Activated T-helper 17 cell treated with anti-CD3 and anti-CD28 coated beads, Interleukin-2, amount 50 U/mL, for 72 hours (primary cell): ENCODE data around the gene SLC25A34. TPM values are rescaled to one million over a fixed set of nuclear protein-coding genes. Genes with fewer than 3 reads are reported as not detected.

Source experiments
- ATAC-seq: fragments of 150-1000 bp; cut with Tn5 transposase; replicated peaks from 2 replicates; pipeline ENCODE4 v1.10.0; 2021; ENCODE audit warnings: mild to moderate bottlenecking, moderate library complexity
- H3K27ac Mint-ChIP-seq: one replicate; pipeline ENCODE4 v1.8.0; 2022; ENCODE audit warnings: mixed read lengths
- H3K27me3 Mint-ChIP-seq: one replicate; pipeline ENCODE4 v1.8.0; 2022; ENCODE audit warnings: mixed read lengths
- H3K36me3 Mint-ChIP-seq: one replicate; pipeline ENCODE4 v1.8.0; 2022; ENCODE audit warnings: low read depth, mild to moderate bottlenecking, mixed read lengths
- H3K4me1 Mint-ChIP-seq: one replicate; pipeline ENCODE4 v1.8.0; 2022; ENCODE audit warnings: mixed read lengths
- H3K4me3 Mint-ChIP-seq: one replicate; pipeline ENCODE4 v1.8.0; 2022; ENCODE audit warnings: mild to moderate bottlenecking, mixed read lengths
- H3K9me3 Mint-ChIP-seq: one replicate; pipeline ENCODE4 v1.8.0; 2022; ENCODE audit warnings: mixed read lengths
- total RNA-seq, 2 donors: library from RNA; stranded (reverse); gene quantifications; one replicate each; pipeline ENCODE4 v1.2.3, GENCODE V29; 2022

The SLC25A34 gene
- total RNA-seq, 2 donors from 2014 or later = 0.90 to 1.6 TPM

DNA sequence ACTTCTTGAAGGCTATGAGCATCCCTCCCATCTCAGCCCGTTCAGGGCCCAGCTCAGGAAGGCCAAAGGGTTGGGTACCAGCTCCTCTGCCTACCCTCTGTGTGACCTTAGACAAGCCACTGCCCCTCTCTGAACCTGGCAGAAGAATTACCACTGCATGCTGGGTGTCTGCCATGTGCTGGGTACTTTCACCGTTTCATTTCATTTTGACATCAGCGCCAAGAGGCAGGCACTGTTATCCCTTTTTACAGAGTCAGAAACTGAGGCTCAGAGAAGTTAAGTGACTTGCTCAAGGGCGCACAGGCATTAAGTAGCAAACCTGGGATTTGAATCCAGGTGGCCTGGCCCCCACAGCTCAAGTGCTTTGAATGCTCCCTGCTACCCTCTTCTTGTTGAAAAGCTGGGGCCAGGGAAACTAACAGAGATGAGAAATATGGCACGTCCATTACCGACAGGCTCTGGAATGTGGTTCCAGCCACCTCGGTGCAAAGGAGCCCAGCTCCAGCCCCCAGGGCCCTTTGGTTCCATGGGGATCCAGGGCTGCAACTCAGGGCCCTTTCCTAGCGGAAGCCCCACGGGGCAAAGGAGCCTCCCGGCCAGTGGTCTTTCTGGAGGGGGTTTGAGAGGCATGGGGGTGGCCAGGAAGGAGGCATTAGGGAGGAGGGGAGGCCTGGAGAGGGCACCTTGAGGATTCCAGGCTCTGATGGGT, 12.8 kb downstream of the SLC25A34 start:
- H3K9me3 Mint-ChIP-seq = no peaks in the 10 kb centered on the region
- no peak overlapping the region for H3K27ac Mint-ChIP-seq
- ATAC-seq = no peak
- H3K4me1 Mint-ChIP-seq = no peaks in the 10 kb centered on the region
- peaks cover 4% of the 10 kb centered on the region for H3K27me3 Mint-ChIP-seq
- H3K4me3 Mint-ChIP-seq = no peak overlapping the region
- H3K36me3 Mint-ChIP-seq = no peaks in the 10 kb centered on the region

DNA sequence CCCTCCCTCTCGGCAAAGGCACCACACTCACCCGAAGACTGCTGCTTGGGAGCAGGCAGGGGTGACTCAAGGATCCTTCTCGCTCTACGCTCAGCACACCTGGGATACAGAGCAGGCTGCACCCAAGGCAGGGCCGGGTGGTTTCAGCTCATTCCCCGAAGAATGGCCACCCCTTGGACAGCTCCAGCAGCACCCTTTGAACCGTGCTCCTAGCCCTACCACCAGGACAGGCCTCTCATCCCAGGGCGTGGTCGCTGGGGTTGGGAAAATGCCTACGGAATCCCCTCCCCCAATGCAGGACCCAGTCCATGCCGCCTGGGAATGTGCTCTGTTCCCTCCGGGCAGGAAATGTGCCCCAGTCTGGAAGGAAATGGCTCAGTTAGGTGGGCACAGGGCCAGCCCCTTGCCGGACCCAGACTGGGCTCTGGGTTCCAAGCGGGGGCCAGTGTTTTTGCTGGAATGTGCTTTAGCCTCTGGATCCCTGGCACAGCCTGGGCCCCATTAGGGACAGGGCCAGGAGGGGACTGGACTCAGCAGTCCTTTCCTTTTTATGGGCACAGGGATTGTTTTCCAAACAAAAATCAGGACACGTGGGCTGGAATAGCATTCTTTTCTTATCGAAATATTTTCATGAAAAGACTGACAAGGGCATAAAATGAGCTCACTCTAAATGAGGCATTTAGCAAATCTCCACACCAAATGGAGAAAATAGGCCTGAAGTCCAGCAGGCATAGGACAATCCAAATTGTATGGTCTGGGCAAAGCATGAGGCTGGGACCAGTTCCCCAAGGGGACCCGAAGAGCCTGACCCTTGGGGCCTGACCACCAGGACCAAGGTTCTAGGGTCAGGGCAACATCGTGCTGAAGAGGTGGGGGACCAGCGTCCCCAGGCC, 13.6 kb downstream of the SLC25A34 start:
- no peak overlapping the region for H3K4me3 Mint-ChIP-seq
- ATAC-seq = no peak
- H3K4me1 Mint-ChIP-seq = no peaks in the 10 kb centered on the region
- H3K36me3 Mint-ChIP-seq = no peaks in the 10 kb centered on the region
- H3K27me3 Mint-ChIP-seq = peaks cover 4% of the 10 kb centered on the region
- H3K9me3 Mint-ChIP-seq = no peaks in the 10 kb centered on the region
- H3K27ac Mint-ChIP-seq = no peak overlapping the region

DNA sequence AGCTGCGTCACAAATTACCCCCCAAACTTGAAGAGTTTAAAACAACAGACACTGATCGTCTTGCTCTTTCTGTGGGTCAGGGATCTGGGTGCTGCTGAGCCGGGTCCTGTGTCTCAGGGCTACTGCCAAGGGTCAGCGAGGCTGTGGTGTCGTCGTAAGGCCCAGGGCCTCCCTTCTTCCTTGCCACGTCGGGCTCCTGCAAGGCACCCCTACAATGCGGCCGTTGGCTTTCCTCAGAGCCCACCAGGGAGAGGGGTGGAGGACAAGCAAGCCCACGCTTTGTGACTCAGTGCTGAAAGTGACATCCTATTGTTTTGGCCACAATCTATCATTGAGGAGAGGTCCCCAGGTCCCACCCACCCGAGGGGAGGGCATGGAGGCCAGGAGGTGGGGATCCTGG, 14.9 kb downstream of the SLC25A34 start:
- no peaks in the 10 kb centered on the region for H3K9me3 Mint-ChIP-seq
- peaks cover 10% of the 10 kb centered on the region for H3K27me3 Mint-ChIP-seq
- no peak for ATAC-seq
- H3K36me3 Mint-ChIP-seq = no peaks in the 10 kb centered on the region
- H3K4me1 Mint-ChIP-seq = peaks cover under 1% of the 10 kb centered on the region
- no peak overlapping the region for H3K4me3 Mint-ChIP-seq
- H3K27ac Mint-ChIP-seq = no peak overlapping the region

DNA sequence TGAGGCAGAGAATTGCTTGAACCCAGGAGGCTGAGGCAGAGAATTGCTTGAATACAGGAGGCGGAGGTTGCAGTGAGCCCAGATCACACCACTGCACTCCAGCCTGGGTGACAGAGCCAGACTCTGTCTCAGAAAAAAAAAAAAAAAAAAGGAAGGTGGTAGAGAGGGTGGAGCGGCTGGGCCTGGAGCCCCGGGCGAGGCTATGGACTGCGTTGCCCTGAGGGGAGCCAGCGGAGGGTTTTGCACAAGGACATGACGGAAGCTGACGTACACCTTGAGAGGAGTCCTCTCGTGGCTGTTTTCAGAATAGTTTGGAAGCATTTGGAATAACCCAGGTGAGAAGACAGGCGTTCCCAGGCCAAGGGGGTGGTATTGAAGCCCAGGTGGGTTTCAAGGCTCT, 15.7 kb downstream of the SLC25A34 start:
- Mint-ChIP-seq H3K4me3 (no peak overlapping the region), H3K27ac (no peak overlapping the region), H3K27me3 (peaks cover 16% of the 10 kb centered on the region), H3K4me1 (peaks cover 5% of the 10 kb centered on the region), H3K36me3 (no peaks in the 10 kb centered on the region), H3K9me3 (no peaks in the 10 kb centered on the region)
- no peak for ATAC-seq

DNA sequence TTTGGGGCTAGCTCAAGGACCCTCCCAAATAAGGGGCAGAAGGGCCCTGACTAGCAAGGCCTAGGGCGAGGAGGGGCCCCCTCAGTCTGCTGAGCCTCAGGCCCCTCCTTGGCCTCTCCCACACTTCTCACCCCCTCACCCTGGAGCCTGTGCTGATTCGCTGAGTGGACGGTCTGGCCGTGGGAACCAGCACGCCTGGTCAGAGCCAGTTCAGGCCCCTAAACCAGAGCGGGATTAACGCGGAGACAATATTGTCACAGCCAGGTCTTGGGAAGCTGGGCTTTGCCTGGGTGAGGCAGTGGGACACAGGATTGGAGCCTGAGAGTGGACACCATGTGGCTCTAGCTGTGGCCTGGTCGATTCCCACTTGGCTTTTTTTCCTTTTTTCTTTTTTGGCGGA, 17.7 kb downstream of the SLC25A34 start:
- Mint-ChIP-seq H3K4me3 (no peak overlapping the region), H3K4me1 (peaks cover 5% of the 10 kb centered on the region), H3K36me3 (no peaks in the 10 kb centered on the region), H3K27me3 (peaks cover 22% of the 10 kb centered on the region), H3K27ac (no peak overlapping the region), H3K9me3 (no peaks in the 10 kb centered on the region)
- no peak for ATAC-seq

DNA sequence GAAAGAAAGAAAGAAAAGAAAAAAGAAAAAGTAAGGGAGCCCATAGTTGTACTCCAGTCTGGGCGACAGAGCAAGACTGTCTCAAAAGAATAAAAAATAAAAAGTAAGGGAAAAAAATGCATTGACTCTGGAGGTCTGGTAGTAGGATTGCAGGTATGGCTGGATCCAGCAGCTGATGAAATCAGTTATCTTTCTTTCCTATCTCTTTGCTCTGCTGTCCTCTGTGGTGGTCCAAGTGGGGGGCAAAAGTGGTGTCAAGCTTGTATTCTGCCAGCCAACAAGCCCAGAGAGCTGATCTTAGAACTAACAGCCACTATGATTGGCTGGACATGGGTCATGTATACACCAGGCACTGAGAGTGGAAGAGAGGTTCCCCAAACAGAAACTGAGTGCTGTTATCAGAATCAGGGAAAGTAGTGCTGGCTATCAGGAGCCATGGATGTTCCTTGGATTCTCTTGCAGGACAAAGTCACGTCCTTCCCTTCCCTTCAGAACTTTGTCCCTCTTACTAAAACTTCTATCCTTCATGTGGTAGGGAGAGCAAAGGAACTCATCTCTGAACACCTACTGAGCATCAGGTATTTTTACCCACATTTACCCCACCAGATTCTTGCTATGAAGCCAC, 19.1 kb downstream of the SLC25A34 start:
- Mint-ChIP-seq H3K36me3 (no peaks in the 10 kb centered on the region), H3K27me3 (peaks cover 26% of the 10 kb centered on the region), H3K4me1 (peaks cover 5% of the 10 kb centered on the region), H3K9me3 (no peaks in the 10 kb centered on the region), H3K27ac (no peak overlapping the region), H3K4me3 (no peak overlapping the region)
- ATAC-seq = no peak

DNA sequence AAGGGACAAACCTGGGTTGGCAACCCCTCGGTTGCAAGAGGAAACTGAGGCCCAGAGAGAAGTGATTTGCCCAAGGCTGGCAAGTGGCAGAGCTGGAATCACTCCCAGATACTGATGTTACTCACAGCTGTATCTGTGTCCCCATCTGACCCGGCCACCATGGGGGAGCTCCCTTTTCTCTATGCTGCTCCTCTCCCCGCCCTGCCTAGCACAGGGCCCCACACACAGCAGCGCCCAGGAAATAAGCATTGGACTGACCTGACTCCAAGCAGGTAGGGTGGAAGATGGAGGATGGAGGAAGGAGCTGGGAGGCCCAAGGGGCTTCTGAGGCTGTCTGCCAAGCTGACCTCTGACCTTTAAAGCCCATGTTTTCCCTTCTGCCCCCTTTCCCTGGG, 19.6 kb downstream of the SLC25A34 start:
- Mint-ChIP-seq H3K27me3 (peaks cover 29% of the 10 kb centered on the region), H3K36me3 (no peaks in the 10 kb centered on the region), H3K9me3 (no peaks in the 10 kb centered on the region), H3K4me3 (no peak overlapping the region), H3K4me1 (peaks cover 5% of the 10 kb centered on the region), H3K27ac (no peak overlapping the region)
- peak; percentile 32 for ATAC-seq

DNA sequence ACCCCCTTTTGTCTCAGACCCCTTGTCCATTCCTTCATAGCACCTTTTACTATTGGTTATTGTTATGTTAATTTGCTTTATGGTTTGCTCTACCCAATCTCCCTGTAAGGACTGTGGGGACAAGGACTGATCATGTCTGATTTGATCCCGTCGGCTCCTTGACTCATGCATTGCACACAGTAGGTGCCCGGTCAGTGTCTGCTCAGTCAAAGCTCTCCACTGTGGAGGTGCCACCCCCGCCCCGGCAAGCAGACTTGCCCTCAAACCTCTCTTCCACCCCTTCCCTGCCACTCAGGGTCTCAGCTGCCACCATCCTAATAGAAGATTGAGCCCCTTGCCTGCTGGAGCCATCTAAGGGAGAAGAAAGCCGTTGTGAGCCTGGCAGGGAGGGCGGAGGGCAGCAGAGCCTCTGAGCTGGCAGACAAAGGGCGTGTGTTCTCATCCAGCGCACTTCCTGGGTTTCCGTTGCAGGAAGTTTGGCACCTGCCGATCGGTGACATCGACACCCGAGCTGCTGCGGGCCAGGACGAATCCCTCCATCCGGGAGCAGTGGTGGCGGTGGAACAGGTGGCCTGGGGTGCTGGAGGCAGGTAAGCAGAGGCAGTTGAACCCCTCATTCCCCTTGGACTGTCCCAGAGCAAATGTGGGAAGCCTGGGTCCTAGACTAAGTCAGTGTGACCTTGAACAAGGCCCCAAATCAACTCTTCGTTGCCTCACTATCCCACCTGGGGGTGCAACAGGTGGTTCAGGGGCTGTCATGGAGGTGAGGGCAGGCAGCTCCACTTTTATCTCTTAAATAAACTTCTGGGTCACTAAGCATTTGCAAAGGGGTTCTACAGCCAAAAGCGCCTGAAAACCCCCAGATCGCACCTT, 20.3 kb downstream of the SLC25A34 start:
- Mint-ChIP-seq H3K9me3 (no peaks in the 10 kb centered on the region), H3K36me3 (no peaks in the 10 kb centered on the region), H3K27ac (no peak overlapping the region), H3K4me1 (peaks cover 5% of the 10 kb centered on the region), H3K27me3 (peaks cover 32% of the 10 kb centered on the region), H3K4me3 (peak overlapping the region; percentile 47)
- ATAC-seq = peak; percentile 49

DNA sequence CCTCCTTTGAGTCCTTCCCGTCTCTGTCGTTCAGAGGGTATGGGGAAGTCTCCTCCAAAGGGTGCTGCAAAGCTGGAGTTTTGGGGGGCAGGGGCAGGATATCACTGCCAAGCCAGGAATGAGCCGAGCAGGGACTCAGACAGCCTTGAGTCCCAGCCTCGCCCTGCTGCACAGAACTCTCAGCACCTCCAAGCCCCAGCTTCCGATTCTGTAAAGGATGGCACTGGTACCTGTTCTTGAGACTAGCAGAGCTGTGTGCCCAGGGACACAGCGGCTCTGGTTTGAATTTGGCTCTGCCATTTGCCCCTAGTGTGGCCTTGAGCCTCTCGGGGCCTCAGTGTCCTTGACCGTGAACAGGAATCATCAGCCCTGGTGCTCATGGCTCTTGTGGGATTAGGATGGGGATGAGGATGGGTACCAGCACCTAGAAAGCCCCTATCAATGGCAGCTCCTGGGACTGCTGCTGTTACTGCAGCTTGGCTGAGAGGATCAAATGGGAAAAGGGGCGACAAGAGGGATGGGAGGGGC, 21.0 kb downstream of the SLC25A34 start:
- H3K27ac Mint-ChIP-seq = no peak overlapping the region
- peaks cover 36% of the 10 kb centered on the region for H3K27me3 Mint-ChIP-seq
- H3K4me3 Mint-ChIP-seq = no peak overlapping the region
- peaks cover 5% of the 10 kb centered on the region for H3K4me1 Mint-ChIP-seq
- H3K36me3 Mint-ChIP-seq = no peaks in the 10 kb centered on the region
- H3K9me3 Mint-ChIP-seq = no peaks in the 10 kb centered on the region
- ATAC-seq = no peak

DNA sequence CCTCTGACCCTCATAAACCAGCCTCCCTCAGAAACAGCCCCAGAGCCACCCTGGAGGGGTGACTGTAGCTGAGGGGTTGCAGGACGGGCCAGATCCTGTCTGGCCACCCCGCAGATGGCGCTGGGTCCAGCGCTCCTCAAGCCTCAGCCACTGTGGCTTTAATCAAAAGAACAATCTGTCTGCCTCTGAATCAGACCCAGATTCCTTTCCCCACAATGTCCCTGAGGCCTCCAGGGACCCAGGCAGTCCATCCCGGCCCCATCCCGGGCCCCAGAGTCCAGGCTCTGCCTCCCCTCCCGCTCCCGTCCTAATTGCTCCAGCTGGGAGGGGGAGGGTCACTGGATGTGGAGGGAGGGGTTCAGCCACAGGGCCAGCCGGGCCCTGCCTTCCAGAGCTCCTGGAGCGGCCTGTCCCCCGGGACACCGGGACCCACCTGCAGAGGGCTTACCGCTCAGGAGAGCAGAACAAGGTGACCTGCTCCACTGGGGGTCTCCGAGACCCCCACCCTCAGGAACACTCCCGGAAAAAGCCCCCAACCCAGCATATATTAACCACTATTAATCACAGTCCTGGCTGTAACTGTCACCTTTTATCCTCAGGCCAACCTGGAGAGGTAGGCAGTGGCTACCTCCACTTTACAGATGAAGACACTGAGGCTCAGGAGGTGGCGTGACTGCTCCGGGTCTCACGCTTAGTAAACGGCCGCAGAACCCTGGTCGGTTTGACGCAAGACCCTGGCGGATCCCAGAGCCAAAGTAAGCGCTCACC, 21.7 kb downstream of the SLC25A34 start:
- ATAC-seq = no peak
- Mint-ChIP-seq H3K4me3 (peak overlapping the region; percentile 60), H3K36me3 (no peaks in the 10 kb centered on the region), H3K9me3 (no peaks in the 10 kb centered on the region), H3K27me3 (peaks cover 39% of the 10 kb centered on the region), H3K27ac (no peak overlapping the region), H3K4me1 (peaks cover 5% of the 10 kb centered on the region)

DNA sequence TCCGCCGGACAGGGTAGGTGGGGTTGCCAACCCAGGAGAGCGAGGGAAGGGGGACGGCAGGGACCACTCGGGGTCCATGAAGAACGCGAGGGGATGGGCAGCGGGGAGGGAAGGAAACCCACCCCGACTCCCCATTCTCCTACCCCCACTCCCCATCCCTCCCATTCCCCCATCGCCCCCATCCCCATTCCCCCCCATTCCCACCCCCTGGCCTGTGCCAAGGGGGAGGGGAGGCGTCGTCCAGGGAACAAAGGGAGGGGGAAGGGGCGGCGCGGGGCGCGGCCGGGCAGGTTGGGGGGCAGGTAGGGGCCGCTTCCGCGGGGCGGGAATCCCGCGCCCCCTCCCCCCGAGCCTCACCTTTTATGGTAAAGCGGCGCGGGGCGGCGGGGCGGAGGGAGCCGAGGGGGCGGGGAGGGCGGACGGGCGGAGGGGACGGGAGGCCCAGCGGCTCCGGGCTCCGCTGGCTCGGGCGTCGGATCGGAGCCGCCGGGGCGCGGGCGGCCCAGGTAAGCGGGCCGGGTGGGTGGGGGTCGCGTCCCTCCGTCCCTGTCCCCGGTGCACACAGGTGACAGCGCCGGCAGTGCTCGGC, 22.4 kb downstream of the SLC25A34 start, which contains the start of gene FBLIM1:
TSS of gene FBLIM1 (plus strand) at position 453 of the 589 bp plus-strand sequence. CDS start 6,189 bp downstream, outside the sequence.
- ATAC-seq = no peak
- Mint-ChIP-seq H3K27me3 (peaks cover 38% of the 10 kb centered on the region), H3K9me3 (no peaks in the 10 kb centered on the region), H3K36me3 (no peaks in the 10 kb centered on the region), H3K4me3 (peak within 1 kb of the TSS; percentile 60), H3K4me1 (peaks cover 5% of the 10 kb centered on the region), H3K27ac (no peak within 1 kb of the TSS)

DNA sequence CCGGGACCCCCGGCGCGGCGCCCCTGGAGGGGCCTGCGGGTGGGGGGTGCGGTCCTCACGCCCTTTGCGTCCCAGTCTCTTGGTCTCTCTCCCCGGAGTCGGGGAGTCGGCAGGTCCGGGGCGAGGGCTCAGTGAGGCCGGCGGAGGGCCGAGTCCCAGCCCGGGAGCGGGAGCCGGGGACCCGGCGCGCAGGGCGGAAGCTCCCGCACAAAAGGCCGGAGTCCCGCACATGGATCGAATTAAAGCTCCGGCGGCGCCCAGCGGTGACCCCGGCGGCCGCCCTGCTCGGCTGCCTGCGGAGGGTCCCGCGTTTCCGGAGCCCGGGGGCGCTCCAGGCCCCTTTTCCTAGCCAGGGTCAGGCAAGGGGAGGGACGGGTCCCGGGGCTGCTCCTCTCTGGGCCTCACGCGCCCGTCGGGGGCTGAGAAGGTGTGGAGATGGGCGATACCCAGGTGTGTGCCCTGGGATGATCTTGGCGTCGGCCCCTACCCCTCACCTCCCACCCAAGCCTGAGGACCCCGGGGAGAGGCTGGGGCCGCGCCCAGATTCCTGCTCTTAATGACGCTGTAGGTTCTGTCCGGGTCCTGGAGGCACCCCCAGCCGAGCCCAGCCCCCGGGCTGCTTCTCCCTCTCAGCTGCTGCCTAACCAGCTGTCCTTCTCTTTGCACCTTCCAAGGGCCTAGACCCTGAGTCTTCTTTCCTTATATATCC, 23.0 kb downstream of the SLC25A34 start:
- Mint-ChIP-seq H3K27me3 (peaks cover 37% of the 10 kb centered on the region), H3K27ac (no peak overlapping the region), H3K4me1 (peaks cover 5% of the 10 kb centered on the region), H3K36me3 (no peaks in the 10 kb centered on the region), H3K9me3 (no peaks in the 10 kb centered on the region), H3K4me3 (no peak overlapping the region)
- ATAC-seq = no peak
